DMS153 (cell line): ENCODE results near the gene TNFRSF9.

Source experiments
- DNase-seq: peaks from one replicate; lab custom pipeline; 2025; lab: John Stamatoyannopoulos, UW

The TNFRSF9 gene

GRCh38 chr1:7916501-7916830 lies 24.2 kb downstream of the TNFRSF9 start:
- no peak for DNase-seq

- DNase-seq, result no peak
These were observed 24.7 kb downstream of the TNFRSF9 start for GRCh38 chr1:7915826-7916500.

- DNase-seq, result no peak
These were observed 27.7 kb downstream of the TNFRSF9 start for GRCh38 chr1:7912743-7913557.

- DNase-seq, result no peak
These were observed 28.5 kb downstream of the TNFRSF9 start for GRCh38 chr1:7912145-7912544.

GRCh38 chr1:7905262-7905661 lies 35.4 kb downstream of the TNFRSF9 start:
- no peak for DNase-seq

GRCh38 chr1:7902478-7903085 lies 38.1 kb downstream of the TNFRSF9 start:
- peak; percentile 45 for DNase-seq

- peak; percentile 26 for DNase-seq
These were observed 40.9 kb downstream of the TNFRSF9 start for GRCh38 chr1:7899741-7900140.

GRCh38 chr1:7898962-7899361 lies 41.7 kb downstream of the TNFRSF9 start:
- no peak for DNase-seq

- no peak for DNase-seq
These were observed 43.6 kb downstream of the TNFRSF9 start for GRCh38 chr1:7896994-7897393.

- DNase-seq, result no peak
These were observed 47.0 kb downstream of the TNFRSF9 start for GRCh38 chr1:7893529-7894180.

GRCh38 chr1:7891804-7892203 lies 48.8 kb downstream of the TNFRSF9 start:
- no peak for DNase-seq

GRCh38 chr1:7890853-7891252 lies 49.8 kb downstream of the TNFRSF9 start:
- DNase-seq, result no peak

- DNase-seq, result no peak
These were observed 52.2 kb downstream of the TNFRSF9 start for GRCh38 chr1:7888248-7889081.

- DNase-seq, result peak; percentile 41
These were observed 54.3 kb downstream of the TNFRSF9 start for GRCh38 chr1:7886405-7886745.

- peak; percentile 72 for DNase-seq
These were observed 54.9 kb downstream of the TNFRSF9 start for GRCh38 chr1:7885513-7886404.

- no peak for DNase-seq
These were observed 55.9 kb downstream of the TNFRSF9 start for GRCh38 chr1:7884757-7885156.

- DNase-seq, result no peak
These were observed 61.4 kb downstream of the TNFRSF9 start for GRCh38 chr1:7879228-7879627.

GRCh38 chr1:7878027-7878426 lies 62.6 kb downstream of the TNFRSF9 start:
- DNase-seq, result no peak

- no peak for DNase-seq
These were observed 66.5 kb downstream of the TNFRSF9 start for GRCh38 chr1:7873801-7874795.

- no peak for DNase-seq
These were observed 69.5 kb downstream of the TNFRSF9 start for GRCh38 chr1:7871136-7871535.
